SK-N-SH treated with all-trans-retinoic acid at 6 μM for 48 hours (cell line): ENCODE data around the gene COL4A2.

ENCODE experiments used
- ATAC-seq: fragments of 200-7000 bp; cut with Tn5 transposase; 3 replicates; pipeline ENCODE4 v1.9.1; 2020; ENCODE audit warnings: mild to moderate bottlenecking, moderate library complexity
- ARNTL ChIP-seq: fragments of 450-650 bp; formaldehyde crosslinking; IDR thresholded peaks from 2 replicates; pipeline ENCODE4 v1.5.0; 2020; ENCODE audit warnings: low read depth, mild to moderate bottlenecking, moderate library complexity, borderline replicate concordance
- CREB5 ChIP-seq: fragments of 250-450 bp; sonication (Bioruptor Pico); IDR thresholded peaks from 2 replicates; pipeline ENCODE4 v1.5.1; 2020; ENCODE audit warnings: low read depth, mild to moderate bottlenecking, moderate library complexity
- CSDC2 ChIP-seq: fragments of 250-450 bp; sonication (Bioruptor Pico); IDR thresholded peaks from 2 replicates; pipeline ENCODE4 v1.5.0; 2020; ENCODE audit warnings: mild to moderate bottlenecking, moderate library complexity
- CSRNP3 ChIP-seq: fragments of 250-450 bp; sonication (Bioruptor Pico); IDR thresholded peaks from 2 replicates; pipeline ENCODE4 v1.5.1; 2021; ENCODE audit warnings: mild to moderate bottlenecking, moderate library complexity
- ESRRG ChIP-seq: fragments of 250-450 bp; sonication (Bioruptor Pico); IDR thresholded peaks from 2 replicates; pipeline ENCODE4 v1.6.1; 2021; ENCODE audit warnings: mild to moderate bottlenecking
- GLIS3 ChIP-seq: fragments of 250-450 bp; sonication (Bioruptor Pico); IDR thresholded peaks from 2 replicates; pipeline ENCODE4 v1.5.0; 2020; ENCODE audit warnings: mild to moderate bottlenecking, moderate library complexity
- OSR1 ChIP-seq: fragments of 250-450 bp; sonication (Bioruptor Pico); IDR thresholded peaks from 2 replicates; pipeline ENCODE4 v1.8.0; 2022; ENCODE audit warnings: moderate library complexity, mild to moderate bottlenecking, inconsistent platforms
- PATZ1 ChIP-seq: fragments of 250-450 bp; sonication (Bioruptor Pico); IDR thresholded peaks from 2 replicates; pipeline ENCODE4 v1.8.0; 2020; ENCODE audit warnings: mild to moderate bottlenecking, moderate library complexity, borderline replicate concordance
- POU6F1 ChIP-seq: fragments of 250-450 bp; sonication (Bioruptor Pico); IDR thresholded peaks from 2 replicates; pipeline ENCODE4 v1.8.0; 2021; ENCODE audit warnings: low read depth, mild to moderate bottlenecking, moderate library complexity, borderline replicate concordance
- PPARA ChIP-seq: fragments of 250-450 bp; sonication (Bioruptor Pico); IDR thresholded peaks from 2 replicates; pipeline ENCODE4 v1.5.0; 2020; ENCODE audit warnings: mild to moderate bottlenecking, borderline replicate concordance
- RARB ChIP-seq: fragments of 250-450 bp; sonication (Bioruptor Pico); IDR thresholded peaks from 2 replicates; pipeline ENCODE4 v1.8.0; 2021; ENCODE audit warnings: mild to moderate bottlenecking, moderate library complexity
- SNAI2 ChIP-seq: fragments of 250-450 bp; sonication (Bioruptor Pico); IDR thresholded peaks from 2 replicates; pipeline ENCODE4 v1.5.0; 2020; ENCODE audit warnings: mild to moderate bottlenecking, moderate library complexity
- TCF4 ChIP-seq: fragments of 250-450 bp; sonication (Bioruptor Pico); IDR thresholded peaks from 2 replicates; pipeline ENCODE4 v1.8.0; 2021; ENCODE audit warnings: mild to moderate bottlenecking, moderate library complexity, borderline replicate concordance
- TOX ChIP-seq: fragments of 250-450 bp; sonication (Bioruptor Pico); IDR thresholded peaks from 2 replicates; pipeline ENCODE4 v1.8.0; 2021; ENCODE audit warnings: mild to moderate bottlenecking, moderate library complexity, borderline replicate concordance
- TSHZ2 ChIP-seq: fragments of 250-450 bp; sonication (Bioruptor Pico); IDR thresholded peaks from 2 replicates; pipeline ENCODE4 v1.5.0; 2020; ENCODE audit warnings: mild to moderate bottlenecking, moderate library complexity
- ZC3H10 ChIP-seq: fragments of 250-450 bp; sonication (Bioruptor Pico); IDR thresholded peaks from 2 replicates; pipeline ENCODE4 v1.5.1; 2021; ENCODE audit warnings: mild to moderate bottlenecking, moderate library complexity
- ZFP3 ChIP-seq: fragments of 250-450 bp; sonication (Bioruptor Pico); IDR thresholded peaks from 2 replicates; pipeline ENCODE4 v1.5.0; 2020; ENCODE audit warnings: mild to moderate bottlenecking, moderate library complexity
- ZFP30 ChIP-seq: fragments of 450-650 bp; formaldehyde crosslinking; IDR thresholded peaks from 2 replicates; pipeline ENCODE4 v1.5.0; 2022; ENCODE audit warnings: mild to moderate bottlenecking, moderate library complexity
- ZNF565 ChIP-seq: fragments of 450-650 bp; formaldehyde crosslinking; conservative IDR thresholded peaks from 2 replicates; pipeline ENCODE4 v1.5.0; 2020; ENCODE audit warnings: low read depth, mild to moderate bottlenecking, moderate library complexity
- ZNF70 ChIP-seq: fragments of 450-650 bp; formaldehyde crosslinking; IDR thresholded peaks from 2 replicates; pipeline ENCODE4 v1.5.0; 2020; ENCODE audit warnings: mild to moderate bottlenecking, moderate library complexity
- ZNF8 ChIP-seq: fragments of 450-650 bp; formaldehyde crosslinking; IDR thresholded peaks from 2 replicates; pipeline ENCODE4 v1.5.0; 2020; ENCODE audit warnings: mild to moderate bottlenecking, moderate library complexity

The COL4A2 gene

GRCh38 chr13:110317093-110317492, 10.0 kb downstream of the COL4A2 start:
- ATAC-seq = no peak
- TF ChIP-seq CSDC2 (CRISPR knock-in tag) (no peak), CREB5 (CRISPR knock-in tag) (no peak), TOX (no peak), ZNF8 (CRISPR knock-in tag) (no peak), ZC3H10 (CRISPR knock-in tag) (no peak), ARNTL (CRISPR knock-in tag) (no peak), ZFP30 (no peak), ZFP3 (CRISPR knock-in tag) (no peak), ZNF70 (CRISPR knock-in tag) (no peak), CSRNP3 (no peak), TCF4 (no peak), POU6F1 (no peak), PATZ1 (CRISPR knock-in tag) (no peak), ESRRG (CRISPR knock-in tag) (no peak)

- ATAC-seq = no peak
- TF ChIP-seq ARNTL (CRISPR knock-in tag) (no peak), ZNF565 (CRISPR knock-in tag) (no peak), PATZ1 (CRISPR knock-in tag) (no peak), SNAI2 (CRISPR knock-in tag) (no peak), TOX (no peak), PPARA (CRISPR knock-in tag) (no peak), OSR1 (CRISPR knock-in tag) (no peak)
- TF ChIP-seq, all 23 proteins: peak for 0
Measured at GRCh38 chr13:110317496-110318195, 10.6 kb downstream of the COL4A2 start.

- ATAC-seq = no peak
- TF ChIP-seq ZNF70 (CRISPR knock-in tag) (no peak), RARB (CRISPR knock-in tag) (no peak), POU6F1 (no peak), ESRRG (CRISPR knock-in tag) (no peak), ARNTL (CRISPR knock-in tag) (no peak), ZC3H10 (CRISPR knock-in tag) (no peak), TSHZ2 (no peak), GLIS3 (CRISPR knock-in tag) (no peak), OSR1 (CRISPR knock-in tag) (no peak), CSRNP3 (no peak), CREB5 (CRISPR knock-in tag) (no peak)
Measured at GRCh38 chr13:110318920-110319319, 11.8 kb downstream of the COL4A2 start.
